OCI-LY1 (cell line): Measurements from ENCODE around the gene SPOCD1.
"Not testable (repeated sequence)": the region's sequence is repeated elsewhere in the genome, so short reads cannot be mapped to it uniquely, and the experiment has no call there.

ENCODE experiments used
- H2AFZ ChIP-seq: fragments of 200-600 bp; sonication (generic), shearing (Covaris generic); 2 replicates; pipeline ENCODE4 v1.6.0; 2014; ENCODE audit warnings: antibody characterized with exemption, mild to moderate bottlenecking, low read length
- H3F3A ChIP-seq: fragments of 200-600 bp; sonication (generic), shearing (Covaris generic); 2 replicates; pipeline ENCODE4 v1.6.0; 2014; ENCODE audit warnings: mild to moderate bottlenecking, antibody characterized with exemption, low read length, moderate library complexity; ENCODE audit not compliant: insufficient read depth
- H3K27ac ChIP-seq: fragments of 200-600 bp; sonication (generic); 2 replicates; pipeline ENCODE4 v1.5.1; 2014; ENCODE audit warnings: low read length, mixed run types, mild to moderate bottlenecking, low read depth; ENCODE audit not compliant: poor library complexity, severe bottlenecking
- H3K27me3 ChIP-seq: fragments of 200-600 bp; sonication (generic); 2 replicates; pipeline ENCODE4 v1.6.0; 2014; ENCODE audit warnings: antibody characterized with exemption, mild to moderate bottlenecking, low read length, moderate library complexity; ENCODE audit not compliant: insufficient read depth
- H3K36me3 ChIP-seq: fragments of 200-600 bp; sonication (generic); 2 replicates; pipeline ENCODE4 v1.6.1; 2014; ENCODE audit warnings: mild to moderate bottlenecking, antibody characterized with exemption, low read length, moderate library complexity, mixed read lengths; ENCODE audit not compliant: insufficient read depth
- H3K4me1 ChIP-seq: fragments of 200-600 bp; sonication (generic); 2 replicates; pipeline ENCODE4 v1.5.1; 2014; ENCODE audit warnings: mild to moderate bottlenecking, low read length, moderate library complexity; ENCODE audit not compliant: insufficient read depth, severe bottlenecking
- H3K4me2 ChIP-seq: fragments of 200-600 bp; sonication (generic), shearing (Covaris generic); 2 replicates; pipeline ENCODE4 v1.6.1; 2014; ENCODE audit warnings: low read length
- H3K4me3 ChIP-seq: fragments of 200-600 bp; sonication (generic); 2 replicates; pipeline ENCODE4 v1.5.1; 2014; ENCODE audit warnings: low read length, low read depth, mild to moderate bottlenecking, mixed read lengths; ENCODE audit not compliant: poor library complexity, severe bottlenecking
- H3K79me2 ChIP-seq: fragments of 200-600 bp; shearing (Covaris generic); 2 replicates; pipeline ENCODE4 v1.6.1; 2016; ENCODE audit warnings: mixed run types, low read length, mixed read lengths; ENCODE audit not compliant: insufficient read depth
- H3K9ac ChIP-seq: fragments of 200-600 bp; sonication (generic), shearing (Covaris generic); 2 replicates; pipeline ENCODE4 v1.6.1; 2014; ENCODE audit warnings: mild to moderate bottlenecking, low read length, mixed read lengths
- H3K9me2 ChIP-seq: fragments of 200-600 bp; sonication (generic), shearing (Covaris generic); 2 replicates; pipeline ENCODE4 v1.6.1; 2014; ENCODE audit warnings: low read depth, mild to moderate bottlenecking, low read length, mixed read lengths
- H3K9me3 ChIP-seq: fragments of 200-600 bp; shearing (Covaris generic); 2 replicates; pipeline ENCODE4 v1.6.1; 2014; ENCODE audit warnings: low read length, mixed read lengths
- H4K20me1 ChIP-seq: fragments of 200-600 bp; sonication (generic), shearing (Covaris generic); 2 replicates; pipeline ENCODE4 v1.6.0; 2016; ENCODE audit warnings: mild to moderate bottlenecking, low read length; ENCODE audit not compliant: insufficient read depth
- EZH2 ChIP-seq: fragments of 200-600 bp; sonication (generic), shearing (Covaris generic); IDR thresholded peaks from 2 replicates; pipeline ENCODE4 v1.8.0; 2017; ENCODE audit warnings: borderline replicate concordance, mixed run types, mild to moderate bottlenecking, antibody characterized with exemption, low read length, moderate library complexity, mixed read lengths
- TF ChIP-seq, protein P1 (sequence below): fragments of 200-600 bp; sonication (generic), shearing (Covaris generic); IDR thresholded peaks from 2 replicates; pipeline ENCODE4 v1.5.1; 2017; ENCODE audit warnings: mild to moderate bottlenecking, antibody characterized with exemption, low read length, moderate library complexity, mixed read lengths

Gene SPOCD1

DNA sequence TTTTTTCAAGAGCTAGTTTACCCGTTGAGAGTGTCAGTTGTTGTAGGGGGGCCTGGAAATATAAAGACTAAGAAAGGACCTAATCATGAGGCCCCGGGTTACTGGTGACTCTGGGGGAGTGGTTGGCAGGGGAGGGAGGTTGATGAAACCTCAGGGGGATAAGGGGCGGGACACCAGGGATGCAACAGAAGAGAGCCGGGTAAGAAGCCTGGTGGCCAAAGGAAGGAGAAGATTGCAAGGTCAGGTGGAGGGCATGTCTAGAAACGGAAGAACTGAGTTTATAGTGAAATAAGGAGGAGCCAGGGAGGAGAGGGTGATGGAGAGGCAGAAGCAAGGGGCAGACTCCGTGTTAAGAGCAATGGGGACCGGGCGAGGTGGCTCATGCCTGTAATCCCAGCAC, 12.5 kb upstream of the SPOCD1 start:
- Histone ChIP-seq H2AFZ (no peak overlapping the region), H3K9me3 (no peaks in the 10 kb centered on the region), H4K20me1 (no peaks in the 10 kb centered on the region), H3K79me2 (no peaks in the 10 kb centered on the region), H3K9me2 (no peaks in the 10 kb centered on the region), H3K9ac (no peak overlapping the region), H3K27ac (no peak overlapping the region), H3K4me3 (no peak overlapping the region), H3K4me1 (peaks cover 19% of the 10 kb centered on the region), H3F3A (no peaks in the 10 kb centered on the region), H3K4me2 (no peak overlapping the region), H3K36me3 (no peaks in the 10 kb centered on the region), H3K27me3 (no peaks in the 10 kb centered on the region)
- TF ChIP-seq EZH2 = no peak
- TF ChIP-seq, protein P1, sequence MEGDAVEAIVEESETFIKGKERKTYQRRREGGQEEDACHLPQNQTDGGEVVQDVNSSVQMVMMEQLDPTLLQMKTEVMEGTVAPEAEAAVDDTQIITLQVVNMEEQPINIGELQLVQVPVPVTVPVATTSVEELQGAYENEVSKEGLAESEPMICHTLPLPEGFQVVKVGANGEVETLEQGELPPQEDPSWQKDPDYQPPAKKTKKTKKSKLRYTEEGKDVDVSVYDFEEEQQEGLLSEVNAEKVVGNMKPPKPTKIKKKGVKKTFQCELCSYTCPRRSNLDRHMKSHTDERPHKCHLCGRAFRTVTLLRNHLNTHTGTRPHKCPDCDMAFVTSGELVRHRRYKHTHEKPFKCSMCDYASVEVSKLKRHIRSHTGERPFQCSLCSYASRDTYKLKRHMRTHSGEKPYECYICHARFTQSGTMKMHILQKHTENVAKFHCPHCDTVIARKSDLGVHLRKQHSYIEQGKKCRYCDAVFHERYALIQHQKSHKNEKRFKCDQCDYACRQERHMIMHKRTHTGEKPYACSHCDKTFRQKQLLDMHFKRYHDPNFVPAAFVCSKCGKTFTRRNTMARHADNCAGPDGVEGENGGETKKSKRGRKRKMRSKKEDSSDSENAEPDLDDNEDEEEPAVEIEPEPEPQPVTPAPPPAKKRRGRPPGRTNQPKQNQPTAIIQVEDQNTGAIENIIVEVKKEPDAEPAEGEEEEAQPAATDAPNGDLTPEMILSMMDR = no peak

DNA sequence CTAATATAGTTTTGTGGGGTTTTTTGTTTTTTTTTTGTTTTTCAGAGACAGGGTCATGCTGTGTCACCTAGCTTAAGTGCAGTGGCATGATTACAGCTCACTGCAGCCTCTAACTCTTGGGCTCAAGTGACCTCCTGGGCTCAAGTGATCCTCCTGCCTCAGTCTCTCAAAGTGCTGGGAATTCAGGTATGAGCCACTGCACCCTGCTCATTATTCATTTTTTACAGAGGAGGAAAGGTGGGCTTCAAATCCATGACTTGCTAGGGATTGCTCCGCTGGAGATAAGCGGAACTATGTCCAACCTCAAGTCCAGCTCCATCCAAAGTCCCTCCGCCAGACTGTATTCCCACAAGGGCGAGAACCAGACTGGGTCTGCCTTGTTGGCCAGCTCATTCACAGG, 8.0 kb upstream of the SPOCD1 start:
- Histone ChIP-seq H3K9me2 (no peaks in the 10 kb centered on the region), H3K4me3 (no peak overlapping the region), H3F3A (no peaks in the 10 kb centered on the region), H4K20me1 (no peaks in the 10 kb centered on the region), H3K36me3 (no peaks in the 10 kb centered on the region), H3K27me3 (no peaks in the 10 kb centered on the region), H3K4me2 (no peak overlapping the region), H3K4me1 (peaks cover 19% of the 10 kb centered on the region), H3K79me2 (no peaks in the 10 kb centered on the region), H2AFZ (no peak overlapping the region), H3K9ac (no peak overlapping the region), H3K9me3 (no peaks in the 10 kb centered on the region), H3K27ac (no peak overlapping the region)
- no peak for TF ChIP-seq EZH2
- TF ChIP-seq, protein P1 = no peak

GRCh38 chr1:31822766-31823165, 6.9 kb upstream of the SPOCD1 start:
- Histone ChIP-seq H3K27me3 (no peaks in the 10 kb centered on the region), H3K9ac (no peak overlapping the region), H3K36me3 (no peaks in the 10 kb centered on the region), H3K4me2 (no peak overlapping the region), H3F3A (no peaks in the 10 kb centered on the region), H3K9me3 (no peaks in the 10 kb centered on the region), H4K20me1 (no peaks in the 10 kb centered on the region), H3K4me1 (peaks cover 10% of the 10 kb centered on the region), H3K27ac (no peak overlapping the region), H2AFZ (no peak overlapping the region), H3K79me2 (no peaks in the 10 kb centered on the region), H3K4me3 (no peak overlapping the region), H3K9me2 (no peaks in the 10 kb centered on the region)
- TF ChIP-seq, protein P1 = no peak
- no peak for TF ChIP-seq EZH2

DNA sequence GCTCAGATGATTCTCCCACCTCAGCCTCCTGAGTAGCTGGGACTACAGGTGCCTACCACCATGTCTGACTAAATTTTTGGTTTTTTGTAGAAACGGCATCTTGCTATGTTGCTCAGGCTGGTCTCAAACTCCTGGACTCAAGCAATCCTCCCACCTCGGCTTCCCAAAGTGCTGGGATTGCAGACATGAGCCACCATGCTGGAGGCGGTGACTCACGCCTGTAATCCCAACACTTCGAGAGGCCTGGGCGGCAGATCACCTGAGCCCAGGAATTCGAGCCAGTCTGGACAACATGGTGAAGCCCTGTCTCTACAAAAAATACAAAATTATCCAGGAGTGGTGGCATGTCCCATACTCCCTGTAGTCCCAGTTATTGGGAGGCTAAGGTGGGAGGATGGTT, 4.4 kb upstream of the SPOCD1 start:
- not testable (repeated sequence) for H3K4me1 ChIP-seq, H3K4me3 ChIP-seq, H3F3A ChIP-seq, H3K36me3 ChIP-seq, H3K27me3 ChIP-seq, H3K4me2 ChIP-seq, H3K9me2 ChIP-seq, H3K9ac ChIP-seq, H4K20me1 ChIP-seq, H3K27ac ChIP-seq, H3K9me3 ChIP-seq, H2AFZ ChIP-seq, H3K79me2 ChIP-seq
